DOHH2 (cell line): ENCODE data around the gene HTRA1.

Source experiments
- EZH2phosphoT487 ChIP-seq: fragments of 200-600 bp; sonication (generic); IDR thresholded peaks from 2 replicates; pipeline ENCODE4 v1.6.1; 2017; ENCODE audit warnings: borderline replicate concordance, mild to moderate bottlenecking, antibody characterized with exemption, low read length, moderate library complexity, mixed read lengths
- TF ChIP-seq, protein P1 (sequence below): fragments of 200-600 bp; sonication (generic); IDR thresholded peaks from one replicate; pipeline ENCODE4 v1.5.1; 2014; ENCODE audit warnings: antibody characterized with exemption, mild to moderate bottlenecking, low read depth, low read length; ENCODE audit not compliant: poor library complexity, severe bottlenecking

- TF ChIP-seq, protein P1, sequence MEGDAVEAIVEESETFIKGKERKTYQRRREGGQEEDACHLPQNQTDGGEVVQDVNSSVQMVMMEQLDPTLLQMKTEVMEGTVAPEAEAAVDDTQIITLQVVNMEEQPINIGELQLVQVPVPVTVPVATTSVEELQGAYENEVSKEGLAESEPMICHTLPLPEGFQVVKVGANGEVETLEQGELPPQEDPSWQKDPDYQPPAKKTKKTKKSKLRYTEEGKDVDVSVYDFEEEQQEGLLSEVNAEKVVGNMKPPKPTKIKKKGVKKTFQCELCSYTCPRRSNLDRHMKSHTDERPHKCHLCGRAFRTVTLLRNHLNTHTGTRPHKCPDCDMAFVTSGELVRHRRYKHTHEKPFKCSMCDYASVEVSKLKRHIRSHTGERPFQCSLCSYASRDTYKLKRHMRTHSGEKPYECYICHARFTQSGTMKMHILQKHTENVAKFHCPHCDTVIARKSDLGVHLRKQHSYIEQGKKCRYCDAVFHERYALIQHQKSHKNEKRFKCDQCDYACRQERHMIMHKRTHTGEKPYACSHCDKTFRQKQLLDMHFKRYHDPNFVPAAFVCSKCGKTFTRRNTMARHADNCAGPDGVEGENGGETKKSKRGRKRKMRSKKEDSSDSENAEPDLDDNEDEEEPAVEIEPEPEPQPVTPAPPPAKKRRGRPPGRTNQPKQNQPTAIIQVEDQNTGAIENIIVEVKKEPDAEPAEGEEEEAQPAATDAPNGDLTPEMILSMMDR: no peak
- TF ChIP-seq EZH2phosphoT487: no peak
These were observed 99.9 kb downstream of the HTRA1 start for GRCh38 chr10:122561212-122561611.
